SK-N-MC (cell line): ENCODE measurements around the gene MAPRE3.

Experiments used
- DNase-seq: peaks from one replicate; pipeline ENCODE4 v3.0.0-alpha.2; 2011; ENCODE audit warnings: low read depth, low spot score
- H3K27ac ChIP-seq: fragments of 200-600 bp; sonication (generic); 2 replicates; pipeline ENCODE4 v1.5.1; 2016; ENCODE audit warnings: mixed run types
- H3K36me3 ChIP-seq: fragments of 200-600 bp; sonication (generic); 2 replicates; pipeline ENCODE4 v1.6.1; 2017; ENCODE audit warnings: antibody characterized with exemption, low read length, mixed read lengths; ENCODE audit not compliant: insufficient read depth
- H3K4me3 ChIP-seq: fragments of 200-600 bp; sonication (generic); 2 replicates; pipeline ENCODE4 v1.5.1; 2016
- H3K9ac ChIP-seq: fragments of 200-600 bp; sonication (generic); 2 replicates; pipeline ENCODE4 v1.8.0; 2017; ENCODE audit warnings: mixed run types, mixed read lengths; ENCODE audit not compliant: insufficient read length
- H3K9me3 ChIP-seq: fragments of 200-600 bp; sonication (generic); 2 replicates; pipeline ENCODE4 v1.6.1; 2017; ENCODE audit warnings: low read depth, mild to moderate bottlenecking, antibody characterized with exemption, low read length, moderate library complexity, mixed read lengths
- EZH2 ChIP-seq: fragments of 200-600 bp; sonication (generic); IDR thresholded peaks from one replicate; pipeline ENCODE4 v1.6.1; 2017; ENCODE audit warnings: antibody characterized with exemption
- FOXP2 ChIP-seq: optimal IDR thresholded peaks from 2 replicates; pipeline ENCODE3; 2011; ENCODE audit warnings: mild to moderate bottlenecking, moderate library complexity; ENCODE audit not compliant: insufficient read depth; ENCODE audit errors: extremely low read length, control extremely low read depth
- POLR2AphosphoS5 ChIP-seq: IDR thresholded peaks from 2 replicates; pipeline ENCODE4 v1.6.1; 2012; ENCODE audit warnings: mild to moderate bottlenecking, low read depth, low read length, borderline replicate concordance

MAPRE3 gene

GRCh38 chr2:26945991-26946750 lies 24.3 kb upstream of the MAPRE3 start:
- TF ChIP-seq POLR2AphosphoS5 = no peak
- no peak for TF ChIP-seq FOXP2
- no peak for TF ChIP-seq EZH2
- DNase-seq = no peak

GRCh38 chr2:26946841-26947784 lies 23.3 kb upstream of the MAPRE3 start:
- Histone ChIP-seq H3K27ac (no peak overlapping the region), H3K36me3 (peaks cover 59% of the 10 kb centered on the region), H3K9ac (no peak overlapping the region), H3K9me3 (no peaks in the 10 kb centered on the region), H3K4me3 (no peak overlapping the region)
- TF ChIP-seq FOXP2 (no peak), POLR2AphosphoS5 (no peak), EZH2 (no peak)
- no peak for DNase-seq

More at GRCh38 chr2:26945991-26946750, 24.3 kb upstream of the MAPRE3 start:
- H3K36me3 ChIP-seq = peaks cover 69% of the 10 kb centered on the region
- no peaks in the 10 kb centered on the region for H3K9me3 ChIP-seq
- no peak overlapping the region for H3K4me3 ChIP-seq
- no peak overlapping the region for H3K27ac ChIP-seq
- no peak overlapping the region for H3K9ac ChIP-seq

- Histone ChIP-seq H3K36me3 (peaks cover 42% of the 10 kb centered on the region; the same call in 1 of the 2 replicates), H3K9ac (no peak overlapping the region), H3K27ac (no peak overlapping the region), H3K4me3 (no peak overlapping the region), H3K9me3 (no peaks in the 10 kb centered on the region)
- TF ChIP-seq FOXP2 (no peak), POLR2AphosphoS5 (no peak)
- DNase-seq = no peak
These were observed 21.6 kb upstream of the MAPRE3 start for GRCh38 chr2:26948800-26949199.

- Histone ChIP-seq H3K4me3 (no peak overlapping the region), H3K9ac (no peak overlapping the region), H3K9me3 (no peaks in the 10 kb centered on the region), H3K36me3 (peaks cover 31% of the 10 kb centered on the region; the same call in 1 of the 2 replicates), H3K27ac (no peak overlapping the region)
- no peak for DNase-seq
- TF ChIP-seq FOXP2 (no peak), POLR2AphosphoS5 (no peak), EZH2 (no peak)
These were observed 20.2 kb upstream of the MAPRE3 start for GRCh38 chr2:26950246-26950645.

- Histone ChIP-seq H3K9ac (no peak overlapping the region), H3K27ac (no peak overlapping the region), H3K4me3 (no peak overlapping the region), H3K9me3 (no peaks in the 10 kb centered on the region), H3K36me3 (peaks cover 23% of the 10 kb centered on the region; the same call in 1 of the 2 replicates)
- TF ChIP-seq EZH2 (no peak), POLR2AphosphoS5 (no peak), FOXP2 (no peak)
- DNase-seq = no peak
These were observed 19.2 kb upstream of the MAPRE3 start for GRCh38 chr2:26951236-26951635.

- no peak for DNase-seq
- no peak for TF ChIP-seq POLR2AphosphoS5
- TF ChIP-seq FOXP2 = no peak
- TF ChIP-seq EZH2 = no peak
- Histone ChIP-seq H3K9me3 (no peaks in the 10 kb centered on the region), H3K4me3 (no peak overlapping the region), H3K36me3 (peaks cover 14% of the 10 kb centered on the region; the same call in 1 of the 2 replicates), H3K27ac (no peak overlapping the region), H3K9ac (no peak overlapping the region)
These were observed 18.1 kb upstream of the MAPRE3 start for GRCh38 chr2:26952374-26952773.

GRCh38 chr2:26954135-26954534 lies 16.3 kb upstream of the MAPRE3 start:
- Histone ChIP-seq H3K27ac (no peak overlapping the region), H3K4me3 (no peak overlapping the region), H3K36me3 (no peaks in the 10 kb centered on the region; the same call in 1 of the 2 replicates), H3K9ac (no peak overlapping the region), H3K9me3 (no peaks in the 10 kb centered on the region)
- TF ChIP-seq EZH2 = no peak
- TF ChIP-seq FOXP2 = no peak
- no peak for TF ChIP-seq POLR2AphosphoS5
- DNase-seq = no peak

- Histone ChIP-seq H3K36me3 (no peaks in the 10 kb centered on the region), H3K9ac (no peak overlapping the region), H3K4me3 (no peak overlapping the region), H3K9me3 (no peaks in the 10 kb centered on the region), H3K27ac (no peak overlapping the region)
- DNase-seq = no peak
- TF ChIP-seq EZH2 (no peak), POLR2AphosphoS5 (no peak)
These were observed 13.4 kb upstream of the MAPRE3 start for GRCh38 chr2:26957041-26957440.

- peak overlapping the region; percentile 7 for H3K9ac ChIP-seq
- H3K9me3 ChIP-seq = no peaks in the 10 kb centered on the region
- H3K27ac ChIP-seq = no peak overlapping the region
- H3K36me3 ChIP-seq = no peaks in the 10 kb centered on the region
- DNase-seq = no peak
- H3K4me3 ChIP-seq = peak overlapping the region; percentile 24; the same call in 1 of the 2 replicates
- no peak for TF ChIP-seq FOXP2
- no peak for TF ChIP-seq EZH2
- no peak for TF ChIP-seq POLR2AphosphoS5
These were observed 12.9 kb upstream of the MAPRE3 start for GRCh38 chr2:26957534-26957933.
